CD4-positive, alpha-beta T cell (primary cell): ENCODE data around the gene CNOT6L. TPM values are rescaled to one million over a fixed set of nuclear protein-coding genes. Genes with fewer than 3 reads are reported as not detected.
A peak's percentile ranks its signal among the peaks of the same experiment; 100 is the strongest.

Source experiments
- ATAC-seq: fragments of 200-7000 bp; cut with Tn5 transposase; one replicate; pipeline ENCODE4 v1.10.0; 2022; ENCODE audit warnings: mild to moderate bottlenecking; ENCODE audit not compliant: poor library complexity
- CTCF ChIA-PET: fragments of 350-600 bp; sonication (Branson Sonifier 250); formaldehyde crosslinking; loops from one replicate; lab custom pipeline; 2021; ENCODE audit warnings: antibody characterized with exemption, inconsistent platforms; lab: Charles Lee
- POLR2A ChIA-PET: fragments of 350-600 bp; sonication (Branson Sonifier 250); formaldehyde crosslinking; loops from one replicate; lab custom pipeline; 2021; ENCODE audit warnings: antibody characterized with exemption, inconsistent platforms; lab: Charles Lee
- DNase-seq, 14 experiments: peaks; one replicate each; pipeline ENCODE4 v3.0.0-alpha.2; 2013 to 2020; ENCODE audit warnings: mixed read lengths in 2 of 14
- H3K27ac ChIP-seq, 2 donors: one replicate each; pipeline versions ENCODE4 v1.5.1 to v1.7.0; 2013; ENCODE audit warnings: low read length in 2 of 2, low read depth in 1 of 2, mild to moderate bottlenecking in 1 of 2
- H3K27me3 ChIP-seq, 2 experiments: 1 replicate in 1 of 2; 2 replicates in 1 of 2; pipeline versions ENCODE4 v1.6.1 to v1.7.0; 2013; ENCODE audit warnings: low read length in 2 of 2, control low read depth in 1 of 2, mild to moderate bottlenecking in 1 of 2, moderate library complexity in 1 of 2; ENCODE audit not compliant: insufficient read depth in 2 of 2, control insufficient read depth in 1 of 2
- H3K36me3 ChIP-seq: one replicate; pipeline ENCODE4 v1.6.1; 2013; ENCODE audit warnings: low read length, control low read depth; ENCODE audit not compliant: insufficient read depth
- H3K4me1 ChIP-seq: one replicate; pipeline ENCODE4 v1.6.1; 2013; ENCODE audit warnings: low read length, control low read depth; ENCODE audit not compliant: insufficient read depth
- H3K4me3 ChIP-seq: one replicate; pipeline ENCODE4 v1.5.1; 2013; ENCODE audit warnings: mild to moderate bottlenecking, low read length, moderate library complexity
- H3K9me3 ChIP-seq, 2 experiments: 1 replicate in 1 of 2; 2 replicates in 1 of 2; pipeline versions ENCODE4 v1.6.1 to v1.7.0; 2013; ENCODE audit warnings: low read length in 2 of 2, mild to moderate bottlenecking in 2 of 2, control low read depth in 1 of 2, moderate library complexity in 1 of 2; ENCODE audit not compliant: control insufficient read depth in 1 of 2, insufficient read depth in 1 of 2
- H3K27ac Mint-ChIP-seq: one replicate; pipeline ENCODE4 v1.8.0; 2020; ENCODE audit warnings: mixed read lengths
- H3K27me3 Mint-ChIP-seq: one replicate; pipeline ENCODE4 v1.8.0; 2021; ENCODE audit warnings: mixed read lengths
- H3K36me3 Mint-ChIP-seq: one replicate; pipeline ENCODE4 v1.8.0; 2021; ENCODE audit warnings: low read depth, mixed read lengths
- H3K4me1 Mint-ChIP-seq: one replicate; pipeline ENCODE4 v1.8.0; 2021; ENCODE audit warnings: low read depth, mixed read lengths
- H3K4me3 Mint-ChIP-seq: one replicate; pipeline ENCODE4 v1.8.0; 2020; ENCODE audit warnings: mild to moderate bottlenecking, mixed read lengths
- H3K9me3 Mint-ChIP-seq: one replicate; pipeline ENCODE4 v1.8.0; 2020; ENCODE audit warnings: mixed read lengths
- intact Hi-C, 2 experiments: fragments of 100-400 bp; cut with DNase I in 1 of 2; cut with micrococcal nuclease in 1 of 2; formaldehyde crosslinking; loops; one replicate each; pipeline versions ENCODE4 v1.15.1 to v1.9.0; 2023 to 2025; cut with DNase I, micrococcal nuclease
- total RNA-seq, 174 experiments: library from RNA in 2 of 174; stranded (reverse) in 2 of 174; gene quantifications; one replicate each; pipeline ENCODE4 v1.2.3 and lab custom pipeline; 2021 to 2026
- TF ChIP-seq, protein P1 (sequence below): fragments of 200-600 bp; IDR thresholded peaks from one replicate; pipeline ENCODE4 v1.8.0; 2022; ENCODE audit warnings: antibody characterized with exemption, mild to moderate bottlenecking

CNOT6L gene
- total RNA-seq, 2 experiments from 2014 or later = 216 to 234 TPM

DNA sequence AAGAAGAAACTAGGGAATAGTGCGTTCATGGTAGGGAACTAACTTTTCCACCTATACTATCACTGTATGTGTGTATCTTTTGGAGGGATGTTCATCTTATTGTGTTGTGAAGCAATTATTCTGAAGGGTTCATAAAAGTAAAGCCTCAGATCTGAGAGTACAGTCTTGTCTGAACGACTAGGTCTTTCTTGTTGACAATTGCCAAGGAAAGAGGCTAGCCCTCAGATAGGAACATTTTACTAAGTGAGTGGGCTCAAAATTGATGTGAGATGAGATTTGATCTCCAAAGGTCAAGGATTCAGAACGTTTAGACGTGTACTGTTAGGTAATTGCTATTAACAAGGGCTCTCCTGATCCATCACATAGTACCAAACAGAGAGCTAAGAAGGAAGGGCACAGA is 15.2 kb upstream of the CNOT6L start:
- POLR2A ChIA-PET = interaction anchor here (1.4 kb wide), 1 partner anchor 28 kb away, joined by 5 read pairs; the partner anchor contains the start of gene MRPL1

DNA sequence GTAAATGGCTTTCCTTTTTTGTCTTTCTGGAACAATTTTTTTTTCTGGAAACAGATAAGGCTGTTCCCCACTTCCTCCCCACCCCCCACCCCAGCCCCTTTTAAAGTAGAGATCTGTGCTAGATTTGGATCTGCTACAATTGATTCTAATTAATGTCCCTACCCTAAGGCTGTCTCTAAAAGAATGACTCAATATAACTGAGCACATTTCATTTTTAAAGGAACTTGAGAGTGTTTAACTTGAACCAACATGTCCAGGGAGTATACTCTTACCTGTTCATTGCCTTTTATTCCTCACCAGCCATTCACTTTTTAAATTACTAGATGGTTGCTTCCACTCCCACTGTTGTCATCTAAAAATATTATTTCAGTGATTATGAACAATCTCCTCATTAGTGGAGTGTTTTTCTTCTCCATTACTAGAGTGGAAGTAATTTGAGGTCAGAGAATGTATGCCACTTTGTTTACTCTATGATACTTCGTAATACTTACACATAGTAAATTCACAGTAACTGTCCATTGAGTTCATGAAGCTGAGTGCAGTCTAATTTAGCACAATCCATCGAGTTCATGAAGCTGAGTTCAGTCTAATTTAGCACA is 14.1 kb upstream of the CNOT6L start:
- DNase-seq (no peak), ATAC-seq (no peak)
- Histone ChIP-seq H3K27me3 (no peaks in the 10 kb centered on the region), H3K27ac (no peak overlapping the region), H3K4me1 (peaks cover 4% of the 10 kb centered on the region), H3K4me3 (no peak overlapping the region), H3K36me3 (no peaks in the 10 kb centered on the region), H3K9me3 (no peaks in the 10 kb centered on the region)
- Mint-ChIP-seq H3K9me3 (no peaks in the 10 kb centered on the region), H3K4me3 (no peak overlapping the region), H3K4me1 (peaks cover 12% of the 10 kb centered on the region), H3K27ac (no peak overlapping the region), H3K36me3 (no peaks in the 10 kb centered on the region), H3K27me3 (no peaks in the 10 kb centered on the region)
- intact Hi-C loops = no loop called here
- POLR2A ChIA-PET = interaction anchor here (1.2 to 1.4 kb wide), 2 partner anchors 12 to 20 kb away, joined by 4 to 6 read pairs; no protein-coding TSS in a partner anchor
- CTCF ChIA-PET = interaction anchor here (0.9 to 1.0 kb wide), 2 partner anchors 29 to 38 kb away, joined by 3 read pairs; no protein-coding TSS in a partner anchor
- TF ChIP-seq, protein P1, sequence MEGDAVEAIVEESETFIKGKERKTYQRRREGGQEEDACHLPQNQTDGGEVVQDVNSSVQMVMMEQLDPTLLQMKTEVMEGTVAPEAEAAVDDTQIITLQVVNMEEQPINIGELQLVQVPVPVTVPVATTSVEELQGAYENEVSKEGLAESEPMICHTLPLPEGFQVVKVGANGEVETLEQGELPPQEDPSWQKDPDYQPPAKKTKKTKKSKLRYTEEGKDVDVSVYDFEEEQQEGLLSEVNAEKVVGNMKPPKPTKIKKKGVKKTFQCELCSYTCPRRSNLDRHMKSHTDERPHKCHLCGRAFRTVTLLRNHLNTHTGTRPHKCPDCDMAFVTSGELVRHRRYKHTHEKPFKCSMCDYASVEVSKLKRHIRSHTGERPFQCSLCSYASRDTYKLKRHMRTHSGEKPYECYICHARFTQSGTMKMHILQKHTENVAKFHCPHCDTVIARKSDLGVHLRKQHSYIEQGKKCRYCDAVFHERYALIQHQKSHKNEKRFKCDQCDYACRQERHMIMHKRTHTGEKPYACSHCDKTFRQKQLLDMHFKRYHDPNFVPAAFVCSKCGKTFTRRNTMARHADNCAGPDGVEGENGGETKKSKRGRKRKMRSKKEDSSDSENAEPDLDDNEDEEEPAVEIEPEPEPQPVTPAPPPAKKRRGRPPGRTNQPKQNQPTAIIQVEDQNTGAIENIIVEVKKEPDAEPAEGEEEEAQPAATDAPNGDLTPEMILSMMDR = no peak

More for the DNA sequence above, 15.2 kb upstream of the CNOT6L start:
- no peak for ATAC-seq
- H3K36me3 ChIP-seq = no peaks in the 10 kb centered on the region
- Mint-ChIP-seq H3K4me3 (no peak overlapping the region), H3K36me3 (no peaks in the 10 kb centered on the region), H3K4me1 (peaks cover under 1% of the 10 kb centered on the region), H3K27ac (no peak overlapping the region), H3K9me3 (no peaks in the 10 kb centered on the region), H3K27me3 (no peaks in the 10 kb centered on the region)
- no peaks in the 10 kb centered on the region for H3K27me3 ChIP-seq
- TF ChIP-seq, protein P1 = no peak
- H3K4me3 ChIP-seq = no peak overlapping the region
- no peak for DNase-seq
- no peak overlapping the region for H3K27ac ChIP-seq
- H3K9me3 ChIP-seq = no peaks in the 10 kb centered on the region
- H3K4me1 ChIP-seq = no peaks in the 10 kb centered on the region
- CTCF ChIA-PET = no interaction called here
- intact Hi-C loops = no loop called here

DNA sequence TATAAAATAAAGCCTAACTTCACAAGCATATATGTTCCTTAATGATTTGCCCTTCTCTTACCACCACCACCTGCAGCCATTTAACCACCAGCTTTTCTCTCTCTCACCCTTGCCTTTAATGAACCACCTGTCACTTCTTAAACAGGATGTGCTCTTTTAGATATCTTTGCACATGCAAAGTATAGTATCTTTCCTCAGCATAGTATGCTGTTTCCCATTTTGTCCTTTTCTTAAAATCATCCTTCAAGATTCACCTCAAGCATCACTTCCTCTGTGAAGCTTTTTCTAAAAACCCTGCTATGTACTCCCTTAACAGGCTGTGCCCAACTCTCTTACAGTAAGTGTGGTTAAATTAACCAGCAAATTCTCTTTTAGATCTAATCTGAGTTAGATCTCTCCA is 8.2 kb upstream of the CNOT6L start:
- intact Hi-C loops = loop anchor here in 1 of 2 experiments (2.0 kb wide), 2 partner anchors 13 to 21 kb away; no protein-coding TSS in a partner anchor

More for the DNA sequence above, 8.2 kb upstream of the CNOT6L start:
- peak; percentile 91 for ATAC-seq
- Mint-ChIP-seq H3K36me3 (no peaks in the 10 kb centered on the region), H3K27me3 (no peaks in the 10 kb centered on the region), H3K4me1 (peaks cover 56% of the 10 kb centered on the region), H3K27ac (peak overlapping the region; percentile 75), H3K9me3 (no peaks in the 10 kb centered on the region), H3K4me3 (peak overlapping the region; percentile 32)
- Histone ChIP-seq H3K4me1 (peaks cover 37% of the 10 kb centered on the region), H3K27me3 (no peaks in the 10 kb centered on the region), H3K36me3 (no peaks in the 10 kb centered on the region), H3K4me3 (no peak overlapping the region), H3K9me3 (no peaks in the 10 kb centered on the region), H3K27ac (peak overlapping the region; percentile 16 to 66)
- CTCF ChIA-PET = interaction anchor here (0.9 to 1.3 kb wide), 2 partner anchors 9 to 35 kb away, joined by 3 read pairs; no protein-coding TSS in a partner anchor
- TF ChIP-seq, protein P1 = no peak
- POLR2A ChIA-PET = interaction anchor here (0.8 to 16.4 kb wide), 5 partner anchors 8 to 29 kb away, joined by 3 to 1450 read pairs (median 6); partner anchors contain the start of genes CNOT6L and MRPL1
- DNase-seq = peak in 4 of 14 experiments; percentile 18 to 75 (median 39)
